Progenitor cell of endocrine pancreas (in vitro differentiated cells): ENCODE measurements around the gene DNAH17. TPM values are rescaled to one million over a fixed set of nuclear protein-coding genes. Genes with fewer than 3 reads are reported as not detected.

Experiments
- DNase-seq: peaks from one replicate; pipeline ENCODE4 v3.0.0; 2021; ENCODE audit warnings: low spot score; ENCODE audit not compliant: unreplicated experiment
- H3K27ac Mint-ChIP-seq: 2 replicates; pipeline ENCODE4 v1.8.0; 2021; ENCODE audit warnings: mild to moderate bottlenecking, moderate library complexity, mixed read lengths
- H3K27me3 Mint-ChIP-seq: 2 replicates; pipeline ENCODE4 v1.8.0; 2021; ENCODE audit warnings: mixed read lengths
- H3K36me3 Mint-ChIP-seq: 2 replicates; pipeline ENCODE4 v1.8.0; 2022; ENCODE audit warnings: mixed read lengths; ENCODE audit not compliant: insufficient read depth
- H3K4me1 Mint-ChIP-seq: 2 replicates; pipeline ENCODE4 v1.8.0; 2021; ENCODE audit warnings: low read depth, mixed read lengths
- H3K4me3 Mint-ChIP-seq: 2 replicates; pipeline ENCODE4 v1.8.0; 2021; ENCODE audit warnings: low read depth, mild to moderate bottlenecking, moderate library complexity, mixed read lengths
- H3K9me3 Mint-ChIP-seq: 2 replicates; pipeline ENCODE4 v1.8.0; 2021; ENCODE audit warnings: low read depth, mixed read lengths
- total RNA-seq: library from RNA; stranded (reverse); gene quantifications from 2 replicates; pipeline ENCODE4 v1.2.1, GENCODE V29; 2021
- TF ChIP-seq, protein P1 (sequence below): fragments of 200-600 bp; sonication (generic); IDR thresholded peaks from one replicate; pipeline ENCODE4 v1.5.0; 2021; ENCODE audit warnings: antibody characterized with exemption, mild to moderate bottlenecking; ENCODE audit not compliant: unreplicated experiment

The DNAH17 gene
- total RNA-seq, 1 donor from 2014 or later = not detected

DNA sequence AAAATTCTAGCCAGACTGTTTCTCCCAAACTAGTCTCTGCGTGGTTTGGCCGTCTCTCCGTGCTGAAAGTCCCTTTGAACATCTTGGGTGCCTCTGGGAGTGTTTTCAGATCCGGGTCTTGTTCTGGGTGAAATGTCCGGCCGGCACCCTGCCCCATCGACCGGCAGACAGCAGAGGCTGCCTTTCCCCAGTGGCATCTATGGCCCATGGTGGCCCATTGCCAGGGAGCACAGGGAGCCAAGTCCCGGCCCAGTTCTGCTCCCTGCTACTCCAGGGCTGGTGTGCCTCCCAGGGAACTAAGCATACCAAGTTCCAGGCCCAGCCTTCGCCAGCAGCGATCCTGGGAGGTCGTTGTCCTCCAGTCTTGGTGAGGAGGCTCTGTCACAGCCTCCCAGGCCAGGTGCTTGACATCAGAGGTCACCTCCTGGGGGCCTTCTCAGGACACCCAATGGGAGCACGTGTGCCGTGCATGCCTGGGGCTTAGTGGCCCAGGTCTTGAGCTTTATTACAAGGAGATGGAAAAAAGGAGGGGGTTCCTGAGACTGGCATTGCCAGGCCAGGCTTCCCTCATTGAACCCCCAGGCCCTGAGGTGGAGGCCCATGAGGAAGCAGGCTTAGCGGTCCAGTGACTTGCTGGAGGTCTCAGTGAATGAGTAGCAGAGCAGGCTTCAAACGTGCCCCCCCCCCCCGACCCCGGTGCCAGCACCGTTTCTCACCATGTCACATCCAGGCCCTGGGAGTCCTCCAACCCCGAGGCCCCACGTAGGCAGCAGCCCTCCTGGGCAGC, 144.8 kb downstream of the DNAH17 start:
- Mint-ChIP-seq H3K36me3 (peaks cover 7% of the 10 kb centered on the region), H3K4me1 (peaks cover 5% of the 10 kb centered on the region), H3K27ac (no peak overlapping the region), H3K4me3 (no peak overlapping the region), H3K27me3 (no peaks in the 10 kb centered on the region), H3K9me3 (no peaks in the 10 kb centered on the region)
- TF ChIP-seq, protein P1, sequence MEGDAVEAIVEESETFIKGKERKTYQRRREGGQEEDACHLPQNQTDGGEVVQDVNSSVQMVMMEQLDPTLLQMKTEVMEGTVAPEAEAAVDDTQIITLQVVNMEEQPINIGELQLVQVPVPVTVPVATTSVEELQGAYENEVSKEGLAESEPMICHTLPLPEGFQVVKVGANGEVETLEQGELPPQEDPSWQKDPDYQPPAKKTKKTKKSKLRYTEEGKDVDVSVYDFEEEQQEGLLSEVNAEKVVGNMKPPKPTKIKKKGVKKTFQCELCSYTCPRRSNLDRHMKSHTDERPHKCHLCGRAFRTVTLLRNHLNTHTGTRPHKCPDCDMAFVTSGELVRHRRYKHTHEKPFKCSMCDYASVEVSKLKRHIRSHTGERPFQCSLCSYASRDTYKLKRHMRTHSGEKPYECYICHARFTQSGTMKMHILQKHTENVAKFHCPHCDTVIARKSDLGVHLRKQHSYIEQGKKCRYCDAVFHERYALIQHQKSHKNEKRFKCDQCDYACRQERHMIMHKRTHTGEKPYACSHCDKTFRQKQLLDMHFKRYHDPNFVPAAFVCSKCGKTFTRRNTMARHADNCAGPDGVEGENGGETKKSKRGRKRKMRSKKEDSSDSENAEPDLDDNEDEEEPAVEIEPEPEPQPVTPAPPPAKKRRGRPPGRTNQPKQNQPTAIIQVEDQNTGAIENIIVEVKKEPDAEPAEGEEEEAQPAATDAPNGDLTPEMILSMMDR = no peak
- no peak for DNase-seq

DNA sequence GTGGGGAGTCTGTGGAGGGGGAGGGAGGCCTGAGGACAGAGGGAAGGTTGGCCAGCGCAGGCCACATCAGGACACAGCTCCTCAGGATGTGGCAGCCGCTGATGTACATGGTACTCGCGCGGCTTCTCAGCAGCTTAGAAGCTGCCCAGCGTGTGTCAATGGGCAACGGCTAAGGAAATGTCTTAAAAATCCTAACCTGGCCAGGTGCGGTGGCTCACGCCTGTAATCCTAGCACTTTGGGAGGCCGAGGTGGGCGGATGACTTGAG, 145.6 kb downstream of the DNAH17 start:
- TF ChIP-seq, protein P1 = no peak
- no peak overlapping the region for H3K27ac Mint-ChIP-seq
- peaks cover 5% of the 10 kb centered on the region for H3K4me1 Mint-ChIP-seq

DNA sequence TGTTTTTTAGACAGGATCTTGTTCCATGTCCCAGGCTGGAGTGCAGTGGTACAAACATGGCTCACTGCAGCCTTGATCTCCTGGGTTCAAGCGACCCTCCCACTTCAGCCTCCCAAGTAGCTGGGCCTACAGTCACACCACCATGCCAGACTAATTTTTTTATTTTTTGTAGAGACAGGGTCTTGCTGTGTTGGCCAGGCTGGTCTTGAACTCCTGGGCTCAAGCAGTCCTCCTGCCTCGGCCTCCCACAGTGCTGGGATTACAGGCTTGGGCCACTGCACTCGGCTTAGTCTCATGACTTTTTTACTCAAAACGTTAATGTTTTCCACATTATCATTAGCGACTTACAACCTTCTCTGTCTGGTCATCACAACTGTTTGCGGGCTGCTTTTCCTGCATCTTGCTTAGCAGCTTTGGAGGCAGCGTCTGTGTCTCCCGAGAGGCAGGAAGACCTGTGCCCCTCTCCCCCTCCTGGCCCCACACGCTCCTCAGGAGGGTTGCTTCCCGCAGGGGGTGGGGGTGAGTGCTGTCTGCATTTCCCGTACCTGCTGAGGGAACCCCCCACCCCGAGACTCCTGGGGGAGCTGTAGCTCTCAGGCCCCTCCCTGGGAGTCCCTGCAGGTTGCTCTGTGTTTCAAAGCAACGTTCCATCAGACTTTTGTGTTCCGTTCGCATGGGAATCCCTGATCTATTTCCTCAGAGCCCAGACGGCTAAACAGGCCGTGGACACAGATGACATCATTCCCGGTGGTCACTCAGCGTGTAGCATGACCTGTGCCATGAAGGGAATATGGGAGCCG, 146.1 kb downstream of the DNAH17 start:
- TF ChIP-seq, protein P1 = no peak
- no peaks in the 10 kb centered on the region for H3K27me3 Mint-ChIP-seq
- peak overlapping the region; percentile 52 for H3K27ac Mint-ChIP-seq
- H3K9me3 Mint-ChIP-seq = no peaks in the 10 kb centered on the region
- no peak for DNase-seq
- H3K4me1 Mint-ChIP-seq = peaks cover 5% of the 10 kb centered on the region
- H3K36me3 Mint-ChIP-seq = peaks cover 10% of the 10 kb centered on the region
- H3K4me3 Mint-ChIP-seq = no peak overlapping the region

More for the DNA sequence above, 145.6 kb downstream of the DNAH17 start:
- DNase-seq = no peak
- Mint-ChIP-seq H3K9me3 (no peaks in the 10 kb centered on the region), H3K27me3 (no peaks in the 10 kb centered on the region), H3K4me3 (no peak overlapping the region), H3K36me3 (peaks cover 10% of the 10 kb centered on the region)

DNA sequence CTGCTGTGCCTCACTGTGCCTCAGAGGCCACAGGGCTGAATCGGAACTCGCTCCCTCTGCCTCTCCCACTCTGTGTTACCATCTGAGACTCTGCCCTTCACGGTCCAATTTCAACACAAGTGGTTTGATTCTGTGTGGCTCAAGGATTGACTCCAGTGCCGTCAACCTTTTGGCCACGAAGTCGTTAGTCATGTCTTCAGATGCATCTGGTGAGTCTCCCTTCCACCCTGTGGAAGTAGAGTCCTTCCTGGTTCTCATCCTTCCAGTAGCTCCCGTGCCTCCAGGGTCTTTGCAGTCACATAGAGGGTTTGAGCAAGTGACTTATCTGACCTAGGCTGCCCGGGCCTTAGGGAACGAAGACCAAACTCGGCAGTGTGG, 147.6 kb downstream of the DNAH17 start:
- Mint-ChIP-seq H3K4me1 (peaks cover 5% of the 10 kb centered on the region), H3K36me3 (peaks cover 14% of the 10 kb centered on the region), H3K27me3 (no peaks in the 10 kb centered on the region), H3K4me3 (no peak overlapping the region), H3K27ac (no peak overlapping the region), H3K9me3 (no peaks in the 10 kb centered on the region)
- no peak for DNase-seq
- TF ChIP-seq, protein P1 = no peak

DNA sequence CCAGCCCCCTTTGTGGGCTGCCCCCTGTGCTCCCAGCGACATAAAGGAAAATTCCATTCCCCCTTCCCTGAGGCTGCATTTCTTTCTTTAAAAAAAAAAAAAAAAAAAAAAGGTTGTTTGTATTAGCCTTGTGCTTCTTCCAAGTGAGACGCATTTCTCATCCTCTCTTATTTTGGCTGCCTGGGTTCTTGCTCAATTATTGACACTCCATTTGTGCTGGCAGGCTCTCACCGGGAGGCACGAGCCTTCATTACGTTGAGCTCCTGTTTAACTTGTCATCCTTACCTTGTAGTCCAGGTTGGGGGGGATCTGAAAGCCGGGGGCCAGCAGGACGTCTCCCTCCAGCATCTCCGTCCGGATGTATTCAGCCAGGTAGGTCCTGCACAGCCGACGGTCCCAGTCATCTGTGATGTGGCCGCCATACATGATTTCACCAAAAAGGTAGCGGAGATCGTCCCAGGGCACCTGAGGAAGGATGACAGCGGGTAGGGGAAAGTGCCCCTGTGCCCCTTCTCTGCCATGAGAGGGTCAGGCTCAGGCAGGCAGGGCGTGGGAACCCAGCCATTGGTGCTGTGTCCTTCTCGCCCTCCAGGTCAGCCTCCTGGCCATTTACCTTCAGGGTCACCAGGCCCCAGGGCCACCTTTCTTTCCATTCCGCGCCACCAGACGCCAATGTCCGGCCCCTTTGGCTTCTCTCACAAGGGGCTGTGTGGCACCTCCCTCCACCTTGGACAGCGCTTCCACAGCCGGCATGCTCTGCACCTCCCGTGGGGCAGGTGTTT, 148.2 kb downstream of the DNAH17 start:
- Mint-ChIP-seq H3K27ac (no peak overlapping the region), H3K27me3 (no peaks in the 10 kb centered on the region)

More for the DNA sequence above, 148.2 kb downstream of the DNAH17 start:
- H3K4me1 Mint-ChIP-seq = peaks cover 3% of the 10 kb centered on the region
- no peak for DNase-seq
- peaks cover 15% of the 10 kb centered on the region for H3K36me3 Mint-ChIP-seq
- TF ChIP-seq, protein P1 = no peak
- no peaks in the 10 kb centered on the region for H3K9me3 Mint-ChIP-seq
- no peak overlapping the region for H3K4me3 Mint-ChIP-seq
